Skeletal muscle cell (primary cell): ENCODE data around the gene CELF3.
"Not testable (repeated sequence)": the region's sequence is repeated elsewhere in the genome, so short reads cannot be mapped to it uniquely, and the experiment has no call there.

Source experiments
- DNase-seq: peaks from one replicate; pipeline ENCODE4 v3.0.0-alpha.2; 2010; ENCODE audit warnings: low read depth
- H3K4me3 ChIP-seq: 2 replicates; pipeline ENCODE4 v1.5.1; 2011; ENCODE audit warnings: low read depth, mild to moderate bottlenecking, control low read depth, low read length, moderate library complexity

CELF3 gene

DNA sequence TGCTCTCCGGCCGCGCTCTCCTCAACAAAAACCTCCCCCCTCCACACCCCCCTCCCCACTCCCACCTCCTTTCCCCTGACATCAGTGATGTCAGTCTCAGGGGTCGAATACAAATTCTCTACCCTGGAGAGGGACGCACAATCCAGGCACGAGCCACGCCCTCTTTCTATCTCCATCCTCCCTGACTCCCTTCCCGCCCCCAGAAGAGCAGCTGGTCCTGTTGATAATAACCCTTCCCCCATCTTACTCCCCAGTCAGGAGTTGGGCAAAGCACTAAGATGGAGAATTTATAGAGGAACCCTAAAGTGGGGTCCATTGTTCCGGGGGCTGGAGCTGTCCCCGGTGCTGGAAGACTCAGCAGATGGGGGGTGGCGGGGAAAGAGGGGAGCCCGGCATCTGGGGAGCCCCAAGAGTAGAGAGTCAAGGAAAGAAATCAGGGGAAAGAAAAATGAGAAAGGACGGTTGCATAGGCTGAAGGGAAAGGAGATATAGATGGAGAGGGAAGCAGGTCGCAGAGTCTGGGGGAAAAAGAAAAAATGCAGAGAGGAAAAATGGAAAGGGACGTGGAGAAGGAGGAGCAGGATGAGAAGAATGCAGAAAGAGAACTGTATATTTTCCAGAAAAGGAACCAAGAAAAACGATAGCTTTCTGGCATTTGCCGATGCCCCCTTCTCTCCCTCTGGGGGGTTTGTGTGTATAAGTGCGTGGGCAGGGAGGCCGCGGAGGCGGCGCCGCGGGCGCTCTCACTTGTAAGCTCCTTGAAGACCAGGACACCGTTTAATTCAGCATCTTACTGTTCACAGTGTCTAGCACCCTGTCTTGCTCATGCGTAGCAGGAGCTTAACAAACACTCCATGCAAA is at the start of gene CELF3:
CELF3 (minus strand) TSS at position 33 of the 861 bp plus-strand sequence. CDS start 783 bp downstream, outside the sequence.
- no peak within 1 kb of the TSS for H3K4me3 ChIP-seq
- DNase-seq: no peak

DNA sequence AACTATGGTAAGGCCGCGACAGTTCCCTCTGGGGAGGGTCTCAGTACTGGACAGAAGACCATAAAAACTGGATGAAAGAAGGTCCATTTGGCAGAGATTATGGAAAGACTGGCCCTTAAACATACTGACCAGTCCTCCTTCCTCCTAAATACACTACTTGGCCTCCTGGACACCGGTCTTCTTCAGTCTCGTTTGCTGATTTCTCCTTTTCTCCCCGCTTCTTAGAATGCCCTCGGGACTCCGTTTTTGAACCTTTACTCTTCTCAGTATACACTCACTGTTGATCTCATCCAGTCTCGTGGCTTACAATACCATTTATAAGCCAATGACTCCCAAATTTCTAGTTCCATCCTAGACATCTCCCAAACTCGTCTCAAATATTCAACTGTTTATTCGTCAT is 47.4 kb upstream of the CELF3 start:
- H3K4me3 ChIP-seq: peak overlapping the region; percentile 87
- DNase-seq: no peak

DNA sequence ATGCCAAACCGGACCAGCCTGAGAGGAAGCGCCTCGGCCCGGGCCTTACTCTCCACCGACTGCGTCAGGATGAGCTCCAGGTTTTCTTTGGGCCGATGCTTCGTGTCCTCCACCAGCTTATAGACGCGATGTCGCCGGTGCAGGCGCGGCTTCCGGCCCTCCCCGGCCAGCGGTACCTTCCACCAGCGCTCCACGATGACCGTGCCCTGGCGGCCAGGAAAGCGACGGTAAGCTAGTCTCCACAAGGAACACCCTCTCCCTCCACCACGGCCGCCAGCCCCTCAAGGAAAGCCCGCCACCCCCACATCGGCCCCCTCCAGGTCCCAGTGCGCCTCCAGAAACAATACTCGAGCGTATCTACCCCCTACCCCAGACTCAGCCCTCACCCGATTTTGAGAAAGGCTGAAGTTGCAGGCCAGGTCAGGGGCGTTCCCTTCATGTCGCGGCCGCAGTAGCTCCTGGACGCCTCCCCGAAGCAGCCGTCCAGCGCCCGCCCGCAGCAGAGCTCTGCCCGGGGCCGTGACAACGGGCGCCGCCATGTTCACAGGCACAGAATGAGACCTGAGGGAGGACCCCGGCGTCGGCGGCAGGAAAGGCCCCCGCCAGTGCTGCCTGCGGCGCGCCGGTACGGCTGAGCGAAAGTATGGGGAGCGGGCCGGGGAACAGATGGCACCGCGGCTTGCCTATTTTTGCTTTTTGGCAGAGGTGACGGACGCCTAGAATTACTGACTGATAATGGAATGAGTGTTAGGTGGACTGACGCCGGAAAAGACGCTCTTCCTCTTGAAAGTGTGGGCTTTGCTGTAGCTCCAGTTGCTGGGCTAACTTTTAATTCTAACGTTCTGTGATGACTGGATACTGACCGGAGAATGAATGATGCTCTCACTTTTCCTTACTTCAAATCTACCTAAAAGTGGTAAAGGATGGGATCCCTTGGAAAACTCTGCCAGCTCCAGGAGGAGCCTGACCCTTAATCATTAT is 46.6 kb upstream of the CELF3 start, which contains the start of gene MRPL9:
MRPL9 (minus strand) TSS at position 556 of the 981 bp plus-strand sequence; CDS start at position 539, 17 bp downstream.
- DNase-seq: peak; percentile 20
- peak within 1 kb of the TSS; percentile 87 for H3K4me3 ChIP-seq

DNA sequence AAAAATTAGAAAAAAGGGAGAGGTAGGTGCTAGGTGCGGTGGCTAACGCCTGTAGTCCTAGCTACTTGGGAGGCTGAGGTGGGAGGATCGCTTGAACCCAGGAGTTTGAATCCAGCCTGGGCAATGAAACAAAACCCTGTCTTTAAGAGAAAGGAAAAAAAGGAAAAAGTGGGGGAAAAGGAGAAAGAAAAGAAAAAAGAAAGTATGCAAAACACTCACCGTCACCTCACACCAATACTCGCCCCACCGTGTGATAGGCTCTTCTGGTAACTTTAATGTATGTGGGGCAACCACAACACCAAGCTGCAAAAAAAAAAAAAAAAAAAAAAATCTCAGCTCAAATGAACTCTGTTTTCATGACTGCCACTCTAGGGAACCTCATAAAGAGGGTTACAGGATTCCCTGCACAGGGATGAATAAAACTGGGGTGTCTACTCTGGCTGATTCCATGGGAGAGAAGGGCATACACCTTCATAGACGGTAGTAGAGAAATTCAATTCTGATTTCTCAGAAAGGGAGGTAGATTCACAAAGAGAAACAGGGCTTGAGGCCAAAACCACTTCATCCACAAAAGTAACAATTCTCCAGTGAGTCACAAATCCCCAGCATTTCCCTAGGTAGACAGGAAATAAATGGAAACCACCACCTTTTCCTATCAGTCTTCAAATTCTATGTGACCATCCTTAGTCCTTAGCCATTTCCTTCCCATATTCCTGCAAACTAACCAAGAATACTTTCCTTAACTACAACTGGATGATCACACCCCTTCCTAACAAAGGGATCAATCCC is 44.2 kb upstream of the CELF3 start:
- no peak for DNase-seq
- no peak overlapping the region for H3K4me3 ChIP-seq

DNA sequence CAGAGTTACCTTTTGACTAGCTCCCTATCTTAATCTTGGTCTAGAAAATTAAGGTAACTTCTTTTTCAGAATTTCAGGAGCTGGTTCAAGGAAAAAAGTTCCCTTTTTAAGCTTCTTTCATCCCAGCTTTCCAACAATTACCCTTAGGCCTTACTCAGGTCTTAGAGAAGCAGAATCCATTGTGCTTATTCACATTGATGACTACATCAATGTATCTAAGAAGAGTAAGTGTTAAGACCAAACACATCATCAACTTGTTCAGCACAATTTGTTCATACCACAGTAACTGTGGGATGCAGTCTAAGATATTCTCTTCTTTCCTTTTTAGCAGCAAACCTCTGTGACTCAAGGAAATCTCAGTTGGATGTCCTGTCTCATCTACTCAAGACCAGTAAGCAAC is 42.6 kb upstream of the CELF3 start:
- no peak for DNase-seq
- H3K4me3 ChIP-seq: no peak overlapping the region

DNA sequence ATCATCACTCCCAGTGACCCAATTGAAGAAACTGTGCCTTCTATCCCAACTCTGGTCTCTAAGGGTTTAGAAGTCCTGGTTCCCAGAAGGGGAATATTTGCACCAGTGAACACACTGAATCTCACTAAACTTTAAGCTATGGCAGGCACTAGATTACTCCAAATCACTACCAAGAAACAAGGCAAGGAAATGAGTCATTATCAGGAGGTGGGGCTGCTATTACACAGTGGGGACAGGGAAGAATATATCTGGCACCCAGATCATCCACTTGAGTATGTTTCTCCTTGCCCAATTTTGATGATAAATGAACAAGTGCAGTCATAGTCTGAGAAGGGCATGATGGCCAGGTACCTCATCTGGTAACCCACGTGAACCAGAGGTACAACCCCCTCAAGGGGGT is 39.7 kb upstream of the CELF3 start:
- H3K4me3 ChIP-seq: no peak overlapping the region
- DNase-seq: no peak

DNA sequence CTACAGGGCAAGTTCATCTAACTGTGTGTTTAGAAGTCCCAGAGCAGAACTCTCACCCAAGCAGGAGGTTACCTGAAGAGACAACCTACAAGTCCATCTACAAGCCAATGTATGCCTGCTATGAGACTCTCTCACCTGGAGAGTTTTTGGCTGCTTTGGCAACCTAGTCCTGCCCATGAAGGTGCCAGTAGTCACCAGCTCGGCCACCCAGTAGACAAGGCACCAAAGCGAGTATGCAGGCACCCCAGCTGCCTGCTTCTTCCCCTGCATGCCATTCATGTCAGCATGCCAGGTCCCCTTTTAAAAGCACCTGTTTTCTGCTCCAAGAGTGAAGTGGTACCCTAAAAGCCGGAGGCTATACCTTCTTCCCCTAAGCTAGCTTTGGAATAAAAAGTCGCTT is 24.9 kb upstream of the CELF3 start:
- no peak for DNase-seq
- H3K4me3 ChIP-seq: no peak overlapping the region

DNA sequence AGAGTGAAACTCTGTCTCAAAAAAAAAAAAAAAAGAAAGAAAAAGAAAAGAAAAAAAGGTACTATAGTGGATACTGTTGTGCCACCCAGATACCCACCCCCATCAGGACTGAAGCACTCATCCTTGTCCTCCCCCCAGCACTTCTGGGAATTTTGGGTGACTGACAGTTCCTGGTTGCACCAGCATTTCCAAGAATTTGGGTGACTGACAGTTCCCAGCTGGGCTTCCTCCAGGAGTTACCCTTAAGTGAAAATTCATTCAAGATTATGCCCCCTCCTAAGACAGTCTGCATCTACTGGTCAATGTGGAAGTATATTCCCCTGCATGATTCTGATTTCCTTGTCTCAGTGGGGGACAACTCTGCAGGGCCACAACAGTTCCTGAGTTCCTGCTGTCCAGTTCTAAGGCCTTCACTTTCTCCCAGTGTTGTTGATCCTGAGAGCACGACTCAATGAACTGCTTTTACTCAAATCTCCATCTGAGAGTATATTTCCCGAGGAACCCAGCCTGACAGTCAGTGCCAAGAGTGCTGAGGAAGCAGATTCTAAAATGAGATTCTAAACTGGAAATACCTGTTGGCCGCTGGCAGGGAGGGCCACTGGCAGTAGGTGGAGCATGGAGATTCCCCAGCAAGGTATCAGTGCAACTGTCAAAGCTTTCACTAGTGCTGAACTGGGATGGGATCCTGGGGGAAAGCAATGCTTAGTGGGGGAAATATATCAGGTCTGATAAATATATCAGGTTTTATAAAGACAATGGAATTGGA is 23.2 kb upstream of the CELF3 start:
- no peak overlapping the region for H3K4me3 ChIP-seq
- DNase-seq: no peak

DNA sequence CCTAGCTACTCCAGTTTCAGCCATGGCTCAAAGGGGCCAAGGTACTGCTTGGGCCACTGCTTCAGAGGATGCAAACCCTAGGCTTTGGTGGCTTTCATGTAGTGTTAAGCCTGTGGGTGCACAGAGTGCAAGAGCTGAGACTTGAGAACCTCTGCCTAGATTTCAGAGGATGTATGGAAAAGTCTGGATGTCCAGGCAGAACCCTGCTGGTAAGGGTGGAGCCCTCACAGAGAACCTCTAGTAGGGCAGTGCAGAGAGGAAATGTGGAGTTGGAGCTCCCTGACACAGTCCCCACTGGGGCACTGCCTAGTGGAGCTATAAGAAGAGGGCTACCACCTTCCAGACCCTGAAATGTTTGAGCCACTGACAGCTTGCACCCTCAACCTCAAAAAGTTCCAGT is 20.9 kb upstream of the CELF3 start:
- no peak for DNase-seq
- H3K4me3 ChIP-seq: no peak overlapping the region

DNA sequence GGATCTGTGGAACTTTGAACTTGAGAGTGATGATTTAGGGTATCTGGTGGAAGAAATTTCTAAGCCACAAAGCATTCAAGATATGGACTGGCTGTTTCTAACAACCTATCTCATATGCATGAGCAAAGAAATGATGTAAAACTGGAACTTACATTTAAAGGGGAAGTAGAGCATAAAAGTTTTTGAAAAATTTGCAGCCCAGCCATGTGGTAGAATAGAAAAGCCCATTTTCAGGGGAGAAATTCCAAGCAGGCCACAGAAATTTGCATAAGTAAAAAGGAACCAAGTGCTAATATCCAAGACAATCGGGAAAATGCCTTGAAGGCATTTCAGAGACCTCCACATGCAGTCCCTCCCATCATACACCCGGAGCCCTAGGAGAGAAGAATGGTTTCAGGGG is 20.4 kb upstream of the CELF3 start:
- no peak for DNase-seq
- no peak overlapping the region for H3K4me3 ChIP-seq

DNA sequence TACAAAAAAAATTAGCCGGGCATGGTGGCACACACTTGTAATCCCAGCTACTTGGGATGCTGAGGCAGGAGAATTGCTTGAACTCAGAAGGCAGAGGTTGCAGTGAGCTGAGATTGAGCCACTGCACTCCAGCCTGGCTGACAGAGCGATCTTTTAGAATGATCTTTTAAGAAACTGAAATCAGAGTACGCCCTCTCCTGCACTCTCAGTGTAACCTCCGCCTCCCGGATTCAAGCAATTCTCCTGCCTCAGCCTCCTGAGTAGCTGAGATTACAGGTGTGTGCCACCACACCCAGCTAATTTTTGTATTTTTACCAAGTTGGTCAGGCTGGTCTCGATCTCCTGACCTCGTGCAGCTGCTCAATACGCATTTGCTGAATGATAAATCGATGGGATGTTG is 17.4 kb upstream of the CELF3 start:
- DNase-seq, H3K4me3 ChIP-seq: not testable (repeated sequence)

DNA sequence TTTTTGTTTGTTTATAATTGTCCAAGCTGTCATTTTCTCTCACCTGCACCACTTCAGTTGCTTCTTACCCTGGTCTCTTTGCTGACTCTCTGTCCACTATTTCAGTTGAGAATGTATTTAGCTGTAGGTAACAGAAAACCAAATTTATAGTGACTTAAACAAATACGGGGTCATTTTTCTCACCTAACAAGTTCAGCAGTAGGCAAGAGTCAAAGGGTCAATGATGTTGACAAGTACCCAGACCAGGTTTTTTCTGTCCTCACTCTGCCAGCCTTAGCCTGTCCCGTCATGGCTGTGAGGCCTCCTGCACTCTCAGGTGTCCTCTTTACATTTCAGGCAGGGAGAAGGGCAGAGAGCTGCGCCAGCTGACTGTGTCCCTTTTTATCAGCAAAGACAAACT is 16.5 kb upstream of the CELF3 start:
- no peak for DNase-seq
- H3K4me3 ChIP-seq: no peak overlapping the region

DNA sequence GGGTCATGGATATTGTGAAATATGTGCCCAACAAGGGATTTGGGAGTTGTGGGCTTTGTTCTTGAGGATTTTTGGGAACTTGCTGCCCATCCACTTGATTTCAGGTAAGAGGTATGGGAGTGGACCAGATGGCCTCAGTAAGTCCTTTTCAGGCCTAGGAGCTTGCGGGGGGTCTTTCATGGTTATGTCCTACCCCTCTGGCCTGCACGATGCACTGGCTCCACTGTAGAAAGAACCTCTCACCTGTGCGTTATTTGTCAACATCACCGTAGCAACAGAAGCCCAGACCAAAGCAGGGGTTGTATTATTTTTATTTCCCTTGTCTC is 13.3 kb upstream of the CELF3 start:
- H3K4me3 ChIP-seq: no peak overlapping the region
- DNase-seq: no peak

DNA sequence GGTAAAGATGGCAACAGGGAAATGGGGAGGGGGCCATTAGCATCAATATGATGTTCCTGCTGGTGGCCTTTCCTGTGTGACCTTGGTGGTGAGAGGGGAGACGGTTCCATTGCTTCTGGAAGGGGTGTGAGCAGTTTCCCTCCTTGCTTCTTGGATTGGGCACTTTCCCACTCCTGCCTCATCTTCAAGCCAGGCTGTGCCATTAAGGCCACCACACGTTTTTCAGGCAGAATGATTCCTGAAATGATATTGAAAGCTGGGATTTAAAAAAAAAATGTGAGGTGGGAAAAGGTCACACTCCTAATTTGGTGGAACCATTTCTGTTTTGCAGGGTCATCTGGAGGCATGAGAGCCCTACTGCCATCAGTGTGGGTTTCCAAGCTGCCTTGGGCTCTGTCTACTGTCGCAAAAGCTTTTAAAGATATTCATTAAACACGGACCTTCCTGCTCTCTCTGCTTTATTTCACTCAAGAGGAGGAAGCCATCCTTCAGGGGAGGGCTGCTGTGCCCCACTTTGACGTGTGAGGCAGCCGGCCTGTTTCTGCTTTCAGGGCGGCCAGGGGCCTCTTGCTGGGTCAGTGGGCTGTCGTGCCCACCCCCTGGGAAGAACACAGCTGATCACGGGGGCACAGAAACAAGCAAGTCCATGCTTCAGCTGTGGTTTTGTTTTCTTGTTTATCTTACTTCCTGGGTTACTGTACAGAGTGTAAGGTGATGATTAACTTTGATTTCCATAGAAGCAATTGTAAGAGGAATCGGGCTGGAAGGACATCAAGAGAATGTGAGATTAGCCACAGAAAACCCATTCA is 12.8 kb upstream of the CELF3 start:
- H3K4me3 ChIP-seq: no peak overlapping the region
- DNase-seq: no peak

DNA sequence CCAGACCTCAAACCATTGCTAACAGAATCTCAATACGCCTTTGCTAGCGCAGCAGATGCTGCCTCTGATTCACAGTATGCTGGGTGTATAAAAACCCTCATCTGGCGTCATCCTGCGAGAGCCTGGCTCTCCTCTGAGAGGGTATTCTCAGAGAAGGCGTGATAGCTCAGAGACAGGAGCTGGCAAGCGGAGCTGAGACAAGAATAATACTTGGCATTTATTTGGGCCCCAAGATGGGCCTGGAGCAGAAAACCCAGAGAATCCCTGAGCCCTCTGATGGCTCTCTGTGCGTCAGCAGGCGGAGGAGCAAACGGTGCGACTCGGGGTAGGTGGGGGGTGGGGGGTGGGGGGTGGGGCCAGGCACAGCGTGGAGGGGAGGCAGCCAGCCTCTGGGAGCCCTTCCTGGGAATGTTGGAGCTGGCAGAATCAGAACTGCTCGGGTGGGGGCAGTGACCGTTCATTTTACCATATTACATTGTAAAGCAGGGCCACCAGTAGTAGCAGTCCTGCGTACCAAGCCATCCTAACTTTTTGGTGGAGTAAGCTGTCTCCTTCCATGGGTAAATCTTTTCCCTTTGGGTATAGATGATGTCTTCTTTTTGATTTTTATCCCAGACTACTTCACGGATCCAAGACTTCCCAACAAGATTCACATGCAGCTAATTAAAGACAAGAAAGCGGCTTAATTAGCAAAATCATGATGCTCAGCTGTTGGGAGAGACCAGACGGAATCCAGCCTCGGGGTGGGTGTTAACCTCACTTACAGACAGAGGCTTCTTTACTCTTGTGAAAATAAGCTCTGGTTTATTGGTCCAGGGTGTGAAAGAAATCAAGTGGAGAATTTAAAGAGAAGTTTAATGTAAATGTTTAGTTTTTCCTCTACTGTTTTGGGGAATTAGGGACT is 11.8 kb upstream of the CELF3 start:
- no peak overlapping the region for H3K4me3 ChIP-seq
- peak; percentile 16 for DNase-seq

DNA sequence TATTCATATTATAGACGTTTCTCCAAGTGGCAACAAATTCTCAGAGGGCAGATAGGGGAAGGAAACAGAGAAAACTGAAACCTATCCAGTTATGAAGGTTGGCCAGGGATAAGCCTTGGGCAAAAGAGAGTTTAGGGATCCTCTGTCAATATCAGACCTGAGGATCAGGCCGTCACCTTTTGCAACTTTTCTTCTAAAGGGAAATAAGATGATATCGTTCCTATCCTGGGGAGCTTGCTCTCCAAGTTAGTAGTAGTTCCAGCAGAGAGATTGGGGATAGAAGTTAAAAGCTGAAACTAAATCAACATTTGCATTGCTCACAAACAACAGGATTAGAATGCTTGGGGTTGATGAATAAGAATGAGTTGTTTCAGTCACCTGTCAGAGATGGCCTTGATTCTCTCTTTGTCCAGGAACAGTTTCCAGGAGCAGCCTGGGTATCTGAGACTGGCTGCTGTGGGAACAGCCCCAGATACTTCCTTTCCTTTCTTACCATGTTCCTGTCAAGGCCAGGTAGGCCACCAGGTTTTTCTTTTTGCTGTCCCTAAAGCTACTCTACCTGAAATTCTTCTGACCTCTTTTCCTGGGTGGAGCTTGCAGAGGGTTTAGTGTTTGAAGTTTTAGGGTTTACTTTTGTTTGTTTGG is 7.2 kb upstream of the CELF3 start:
- no peak for DNase-seq

More for the DNA sequence above, 7.2 kb upstream of the CELF3 start:
- no peak overlapping the region for H3K4me3 ChIP-seq
